HG03575 (cell line): ENCODE data around the gene RCOR1.
"Not testable (repeated sequence)": the region's sequence is repeated elsewhere in the genome, so short reads cannot be mapped to it uniquely, and the experiment has no call there.

ENCODE experiments used
- ATAC-seq: cut with Tn5 transposase; IDR thresholded peaks from one replicate; pipeline ENCODE4 v1.9.1; 2021; ENCODE audit not compliant: unreplicated experiment, insufficient number of reproducible peaks, low FRiP score; ENCODE audit errors: extremely low read depth

The RCOR1 gene

DNA sequence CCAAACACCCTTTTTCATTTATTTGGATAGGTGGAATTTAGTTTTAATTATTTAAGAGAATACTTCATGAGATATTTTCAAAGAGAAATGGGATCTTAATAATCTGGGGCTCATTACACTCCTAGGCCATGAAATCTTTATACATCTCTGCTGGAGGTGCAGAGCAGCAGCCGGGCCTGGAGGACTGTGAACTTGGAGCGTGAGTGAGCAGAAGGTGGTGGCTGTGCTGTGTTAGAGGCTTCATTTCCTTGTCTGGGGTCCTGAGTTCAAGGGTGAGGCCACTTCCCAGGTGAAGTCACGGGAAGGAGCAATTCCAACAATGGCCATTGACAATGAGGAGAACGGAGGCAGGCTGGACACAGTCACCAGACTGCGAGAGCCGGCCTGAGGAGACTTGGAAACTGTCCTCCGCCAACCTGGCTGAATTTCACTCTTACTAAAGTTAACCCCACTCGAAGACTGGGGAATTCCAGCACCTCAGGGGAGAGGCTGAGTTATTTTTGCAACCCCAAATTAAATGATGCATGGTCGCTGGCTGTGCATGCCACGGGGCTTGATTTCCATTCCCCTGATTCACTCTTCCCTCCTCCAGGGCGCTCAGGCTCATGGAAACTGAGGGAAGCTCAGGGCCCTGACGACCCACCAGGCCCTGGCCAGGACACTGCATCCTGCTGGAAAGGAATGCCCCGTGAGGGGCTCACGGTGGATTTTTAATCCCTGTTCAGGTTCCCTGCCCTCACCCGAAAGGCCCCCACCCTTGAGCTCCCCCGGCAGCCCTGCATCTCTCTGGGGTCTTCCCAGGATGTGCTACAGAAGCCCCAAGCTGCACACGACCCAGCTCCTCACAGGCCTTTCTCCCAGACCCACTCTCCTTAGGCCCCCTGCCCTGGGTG is 162.2 kb downstream of the RCOR1 start:
- ATAC-seq = no peak

DNA sequence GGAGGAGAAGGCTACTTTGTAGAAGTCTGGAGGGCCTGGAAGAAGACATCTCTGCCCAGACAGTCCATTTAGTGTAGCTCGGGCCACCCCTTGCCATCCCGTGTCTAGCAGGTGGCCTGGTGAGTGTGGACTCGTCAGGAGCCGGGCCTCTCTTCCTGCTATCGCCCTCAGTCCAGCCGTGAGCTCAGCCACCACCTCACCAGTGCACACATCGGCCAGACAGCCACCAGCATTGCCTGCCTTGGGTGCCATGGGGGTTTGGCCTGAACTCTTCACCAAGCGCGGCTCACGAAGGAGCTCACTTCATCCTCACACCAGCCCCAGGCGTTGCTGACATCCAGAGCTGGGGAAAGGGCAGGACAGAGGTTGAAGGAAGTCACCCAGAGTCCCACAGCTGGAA is 165.2 kb downstream of the RCOR1 start:
- no peak for ATAC-seq

DNA sequence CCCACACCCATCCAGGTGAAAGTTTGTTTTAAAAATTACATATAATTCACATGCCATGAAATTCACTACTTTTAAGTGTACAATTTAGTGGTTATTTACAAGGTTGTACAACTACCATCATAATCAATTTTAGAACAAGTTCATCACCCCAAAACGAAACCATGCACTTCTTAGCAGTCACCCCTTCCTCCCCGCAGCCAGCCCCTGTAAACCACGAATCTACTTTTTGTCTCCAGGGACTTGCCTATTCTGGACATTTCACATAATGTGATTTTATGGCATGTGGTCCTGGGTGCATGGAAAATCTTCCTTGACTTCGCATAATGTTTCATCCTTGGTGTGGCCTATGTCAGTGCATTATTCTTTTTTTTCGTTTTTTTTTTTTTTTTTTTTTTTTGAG is 165.6 kb downstream of the RCOR1 start:
- no peak for ATAC-seq

DNA sequence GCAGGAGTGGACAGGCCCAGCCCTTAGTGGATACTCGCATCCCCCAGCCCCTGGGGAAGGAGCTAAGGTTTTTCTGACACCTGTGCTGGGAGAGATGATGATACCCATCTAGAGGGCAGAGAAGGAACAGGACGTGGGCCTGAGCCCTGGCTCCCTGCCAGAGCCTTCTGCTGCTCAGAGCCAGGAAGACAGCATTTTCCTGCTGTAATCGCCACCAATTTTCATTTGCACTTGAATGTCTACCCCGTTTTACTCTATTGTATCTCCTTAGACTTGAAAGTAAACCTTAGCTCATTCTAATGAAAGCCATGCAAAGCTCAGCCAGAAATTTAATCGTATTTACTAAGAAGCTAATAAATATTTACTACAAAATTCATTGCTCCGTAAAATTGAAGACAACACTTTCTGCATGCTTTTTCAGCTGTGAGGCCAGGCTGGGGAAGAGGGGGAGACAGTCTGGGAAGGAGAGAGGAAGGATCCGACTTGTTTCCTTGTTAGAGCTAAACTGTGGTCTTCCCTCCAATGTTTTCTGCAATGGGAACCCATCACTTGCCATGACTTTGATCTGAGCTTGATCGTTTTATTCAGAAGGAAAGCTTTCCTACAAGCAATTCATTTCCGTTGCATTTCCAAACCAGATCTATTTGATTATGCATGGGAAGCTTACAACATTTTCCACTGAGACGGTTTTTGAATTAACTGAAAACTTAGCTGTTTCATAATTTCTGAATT is 167.2 kb downstream of the RCOR1 start:
- no peak for ATAC-seq

DNA sequence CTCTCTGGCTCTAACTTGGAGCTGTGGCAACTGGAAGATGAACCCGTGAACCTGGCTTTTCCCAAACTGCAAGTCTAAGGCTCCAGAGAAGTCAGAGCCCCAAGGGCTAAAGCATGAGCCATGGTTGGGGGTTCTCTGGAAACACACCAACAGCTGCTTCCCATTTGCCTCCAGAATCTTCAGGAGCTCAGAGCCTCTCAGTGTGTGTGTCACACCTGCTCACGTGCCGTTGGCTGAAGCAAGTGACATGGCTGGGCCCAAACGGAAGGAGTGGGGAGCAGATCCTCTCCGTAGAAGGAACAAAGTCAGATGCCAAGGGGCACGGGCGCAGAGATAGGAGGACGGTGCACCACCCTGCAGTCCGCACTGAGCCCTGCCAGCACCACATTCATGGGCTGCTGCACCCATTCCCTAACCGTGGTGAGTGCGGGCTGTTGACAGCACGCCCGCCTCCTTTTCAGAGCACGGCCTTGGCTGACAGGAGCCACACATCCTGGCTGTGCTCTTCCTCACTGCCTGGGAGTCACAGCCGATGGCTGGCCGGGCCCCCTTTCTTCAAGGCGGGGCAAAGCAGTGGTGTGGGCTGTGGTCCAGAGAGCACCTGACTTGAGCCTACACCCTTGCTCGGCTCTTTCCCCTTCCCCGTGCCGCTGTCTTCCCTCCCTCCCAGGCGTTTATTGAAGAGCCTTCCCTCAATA is 168.2 kb downstream of the RCOR1 start:
- no peak for ATAC-seq

DNA sequence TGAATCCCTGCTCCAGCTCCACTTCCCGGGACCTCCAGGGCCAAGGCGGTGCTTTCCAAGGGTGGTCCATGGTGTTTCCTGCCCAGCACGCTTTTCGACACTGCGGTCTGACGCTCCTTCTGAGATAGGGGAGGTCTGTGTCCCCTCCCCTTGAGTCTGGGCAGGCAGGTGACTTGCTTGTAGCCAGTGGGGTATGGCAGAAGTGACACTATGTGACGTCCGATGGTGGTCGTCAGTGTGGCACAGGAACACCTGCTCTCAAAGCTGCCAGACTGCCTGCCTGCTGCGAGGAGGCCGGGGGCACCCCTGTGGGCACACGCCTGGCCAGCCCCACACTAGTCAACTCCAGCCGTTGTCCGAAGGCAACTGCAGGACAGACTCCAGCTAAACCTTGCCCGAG is 168.8 kb downstream of the RCOR1 start:
- no peak for ATAC-seq

DNA sequence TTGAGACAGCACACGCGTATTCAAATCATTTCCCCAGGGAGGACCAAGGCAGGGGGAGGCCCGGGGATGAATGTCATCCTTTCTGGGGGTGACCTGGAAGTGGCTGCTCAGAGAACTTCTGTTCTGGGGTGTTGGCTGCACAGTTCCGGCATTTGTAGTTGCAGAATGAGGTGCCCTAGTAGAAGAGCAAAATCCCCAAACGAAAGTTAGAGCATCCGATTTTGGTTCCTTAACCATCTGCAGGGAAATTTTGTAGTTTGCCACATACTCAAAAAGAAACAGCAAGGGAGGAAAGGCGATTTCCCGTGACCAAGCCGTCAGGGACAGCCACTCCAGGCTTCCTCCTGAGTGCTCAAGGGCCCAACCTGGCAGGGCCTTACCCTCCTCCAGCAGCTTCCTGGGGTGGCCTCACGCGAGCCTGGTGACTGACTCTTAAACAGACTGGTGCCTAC is 171.8 kb downstream of the RCOR1 start:
- no peak for ATAC-seq

DNA sequence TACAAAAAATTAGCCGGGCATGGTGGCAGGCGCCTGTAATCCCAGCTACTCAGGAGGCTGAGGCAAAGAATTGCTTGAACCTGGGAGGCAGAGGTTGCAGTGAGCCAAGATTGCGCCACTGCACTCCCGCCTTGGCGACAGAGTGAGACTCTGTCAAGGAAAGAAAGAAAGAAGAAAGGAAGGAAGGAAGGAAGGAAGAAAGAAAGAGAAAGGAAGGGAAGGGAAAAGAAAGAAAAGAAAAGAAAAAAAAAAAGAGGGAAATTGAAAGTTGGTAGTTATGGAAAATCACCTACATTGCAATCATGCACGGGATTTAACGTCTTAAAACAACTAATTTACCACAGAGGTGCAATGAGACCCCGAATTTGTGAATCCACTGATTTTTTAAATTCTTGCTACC is 173.3 kb downstream of the RCOR1 start:
- not testable (repeated sequence) for ATAC-seq

DNA sequence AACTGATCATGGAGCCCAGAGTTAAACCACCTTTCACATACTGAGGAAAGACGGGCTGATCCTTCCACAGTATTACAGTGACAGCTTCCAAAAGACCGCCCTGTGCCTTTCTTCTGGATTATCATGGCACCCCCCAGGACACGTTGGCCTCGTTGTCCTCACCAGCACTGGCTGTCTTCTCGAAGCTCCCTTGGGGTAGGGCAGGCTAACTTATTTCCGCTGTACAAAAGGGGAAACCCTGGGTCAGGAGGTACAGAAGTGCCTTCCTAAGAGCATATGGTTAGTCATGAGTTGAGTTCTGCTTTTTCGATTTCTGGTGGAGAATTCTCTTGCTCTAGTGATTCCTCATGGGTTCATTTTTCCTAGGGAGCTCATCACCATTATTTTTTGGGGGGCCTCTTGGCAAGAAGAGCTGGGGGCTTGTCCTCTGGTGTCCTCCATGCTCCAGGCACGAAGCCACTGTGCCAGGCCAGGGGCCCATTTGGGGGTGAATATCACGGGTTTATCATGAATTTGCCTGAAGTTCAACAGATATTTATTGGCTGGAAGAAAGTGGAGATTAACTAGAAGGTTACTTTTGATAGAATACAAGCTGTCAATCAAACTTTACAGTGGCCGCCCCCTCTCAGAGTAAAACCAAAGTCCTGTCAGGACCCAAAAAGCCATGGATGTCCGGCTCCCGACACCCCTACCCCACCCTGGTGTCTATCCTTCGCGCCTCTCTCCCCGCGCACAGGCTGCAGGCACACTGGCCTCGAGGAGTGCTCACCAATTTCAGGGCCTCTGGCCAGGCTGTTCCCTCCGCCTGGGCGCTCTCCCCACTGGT is 176.0 kb downstream of the RCOR1 start:
- no peak for ATAC-seq

DNA sequence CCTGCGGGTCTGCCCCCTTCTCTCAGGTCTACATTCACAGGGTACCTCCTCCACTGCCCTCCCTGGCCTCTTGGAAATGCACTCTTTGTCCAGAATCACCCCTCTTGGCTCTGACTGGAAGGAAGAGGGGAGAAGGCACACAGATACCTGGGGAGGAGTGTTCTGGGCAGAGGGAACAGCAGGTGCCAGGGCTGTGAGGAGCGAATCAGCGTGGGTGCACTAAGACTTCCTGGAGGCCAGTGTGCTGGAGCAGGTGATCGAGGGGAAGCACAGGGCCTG is 176.5 kb downstream of the RCOR1 start:
- no peak for ATAC-seq

DNA sequence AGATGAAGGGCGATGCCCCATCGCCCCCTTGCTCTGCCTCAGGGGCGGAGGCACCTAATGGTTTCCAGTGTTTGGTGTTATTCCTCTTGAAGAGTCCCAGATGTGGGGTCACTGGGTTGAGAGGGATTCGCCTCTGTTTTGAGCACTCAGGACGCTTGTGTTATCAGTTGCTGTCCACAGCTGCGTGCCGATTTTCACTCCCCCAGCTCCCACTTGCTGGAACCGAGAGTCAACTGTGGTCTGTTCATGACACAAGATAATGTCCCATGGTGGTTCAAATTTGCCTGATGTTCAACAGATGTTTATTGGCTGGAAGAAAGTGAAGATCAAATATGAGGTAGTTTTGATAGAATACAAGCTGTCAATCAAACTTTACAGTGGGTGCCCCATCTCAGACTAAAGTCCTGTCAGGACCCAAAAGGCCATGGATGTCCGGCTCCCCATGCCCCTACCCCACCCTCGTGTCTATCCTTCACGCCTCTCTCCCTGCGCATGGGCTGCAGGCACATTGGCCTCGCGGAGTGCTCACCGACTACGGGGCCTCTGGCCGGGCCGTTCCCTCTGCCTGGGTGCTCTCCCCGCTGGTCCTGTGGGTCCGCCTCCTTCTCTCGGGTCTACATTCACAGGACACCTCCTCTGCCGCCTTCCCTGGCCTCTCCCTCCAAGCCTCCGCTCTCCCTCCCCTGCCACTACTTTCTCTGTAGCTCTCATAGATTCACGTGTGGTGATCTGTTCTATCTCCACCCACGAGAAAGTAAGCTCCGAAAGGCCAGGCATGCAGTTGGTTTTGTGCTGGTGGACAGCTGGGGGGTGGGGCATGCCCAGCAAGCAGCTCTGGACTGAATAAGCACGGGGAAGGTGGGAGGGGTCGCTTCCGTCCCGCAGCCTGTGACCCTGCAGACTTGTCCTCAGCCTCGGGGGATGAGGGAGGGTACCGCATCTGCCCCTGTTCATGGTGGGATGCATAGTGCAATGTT is 178.0 kb downstream of the RCOR1 start:
- ATAC-seq = no peak

DNA sequence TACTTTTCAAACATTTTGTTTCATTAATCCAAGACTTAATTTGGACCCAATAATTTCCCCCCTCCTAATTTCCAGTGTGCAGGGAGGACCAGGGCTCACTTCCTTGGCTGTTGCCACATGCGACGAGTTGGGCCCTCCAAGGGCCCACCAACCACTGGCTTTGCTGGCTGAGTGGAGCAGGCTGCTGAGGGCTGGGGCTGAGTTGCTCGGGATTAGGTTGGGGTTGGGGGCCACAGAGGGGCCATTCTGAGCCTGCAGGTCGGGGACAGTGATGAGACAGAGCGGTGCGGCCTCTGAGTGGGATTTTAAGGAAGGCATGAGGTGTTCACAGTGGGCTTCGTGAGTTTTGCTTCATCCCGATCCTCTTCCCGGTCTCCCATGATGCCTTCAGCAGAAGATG is 178.7 kb downstream of the RCOR1 start:
- no peak for ATAC-seq

DNA sequence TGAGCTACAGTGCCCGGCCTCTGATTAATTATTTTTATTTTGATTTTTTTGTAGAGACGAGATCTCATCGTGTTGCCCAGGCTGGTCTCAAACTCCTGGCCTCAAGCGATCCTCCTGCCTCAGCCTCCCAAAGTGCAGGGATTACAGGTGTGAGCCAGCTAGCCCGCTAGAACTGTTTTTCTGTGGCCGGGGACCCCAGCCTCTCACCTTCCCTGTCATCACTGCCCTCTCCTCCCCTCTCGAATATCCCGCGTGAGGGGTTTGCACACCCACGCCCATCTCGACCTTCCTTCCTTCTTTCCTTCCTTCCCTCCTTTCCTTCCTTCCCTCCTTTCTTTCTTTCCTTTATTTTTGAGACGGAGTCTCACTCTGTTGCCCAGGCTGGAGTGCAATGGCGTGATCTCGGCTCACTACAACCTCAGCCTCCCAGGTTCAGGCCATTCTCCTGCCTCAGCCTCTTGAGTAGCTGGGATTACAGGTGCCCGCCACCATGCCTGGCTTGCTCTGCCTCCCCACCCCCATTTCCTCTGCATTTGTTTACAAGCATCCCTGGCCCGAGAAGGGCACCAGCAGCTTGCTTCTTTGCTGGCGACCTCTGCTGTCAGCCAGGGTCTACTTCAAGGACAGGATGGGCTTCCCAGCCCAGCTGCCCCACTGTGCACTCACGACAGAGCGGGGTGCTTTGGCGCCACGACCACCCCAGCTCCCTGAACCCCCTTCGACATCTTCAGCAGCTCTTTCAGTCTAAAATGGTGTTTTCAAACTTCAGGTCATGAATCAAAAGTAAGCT is 180.5 kb downstream of the RCOR1 start:
- ATAC-seq = no peak

DNA sequence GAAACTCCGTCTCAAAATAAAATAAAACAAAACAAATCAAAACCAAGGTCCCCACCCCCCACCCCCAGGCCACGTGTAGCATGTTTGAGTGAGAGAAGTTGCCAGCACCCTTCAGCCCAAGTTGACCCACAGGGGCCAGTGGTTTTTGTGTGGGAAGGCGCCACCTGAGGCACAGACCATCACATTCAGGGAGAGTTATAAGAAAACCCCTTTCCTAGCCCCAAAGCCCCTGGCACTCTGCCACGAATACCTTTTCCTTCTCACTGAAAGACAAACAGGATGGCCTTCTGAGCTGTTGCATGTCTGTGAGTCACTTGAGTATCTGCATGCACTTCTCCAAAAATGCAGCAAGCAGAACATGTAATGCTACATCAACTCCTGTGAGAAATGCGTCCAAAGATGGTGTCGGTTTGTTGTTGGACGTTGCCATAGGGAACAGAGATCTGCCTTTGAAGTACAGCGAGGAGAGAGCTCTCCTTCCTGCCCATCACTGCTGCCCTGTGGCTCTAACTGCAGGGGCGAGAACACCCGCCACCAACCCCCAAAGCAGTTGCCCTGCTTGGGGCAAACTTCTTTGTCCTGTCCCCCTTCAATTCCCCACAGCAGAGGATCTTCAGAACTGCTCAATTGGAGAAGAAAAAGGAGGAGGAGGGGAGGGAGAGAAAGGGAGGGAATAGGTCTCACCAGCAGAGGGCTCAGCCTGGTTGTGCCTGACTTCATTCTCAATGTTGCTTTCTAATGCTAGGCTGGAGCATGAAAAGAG is 182.1 kb downstream of the RCOR1 start:
- ATAC-seq = peak; percentile 27

DNA sequence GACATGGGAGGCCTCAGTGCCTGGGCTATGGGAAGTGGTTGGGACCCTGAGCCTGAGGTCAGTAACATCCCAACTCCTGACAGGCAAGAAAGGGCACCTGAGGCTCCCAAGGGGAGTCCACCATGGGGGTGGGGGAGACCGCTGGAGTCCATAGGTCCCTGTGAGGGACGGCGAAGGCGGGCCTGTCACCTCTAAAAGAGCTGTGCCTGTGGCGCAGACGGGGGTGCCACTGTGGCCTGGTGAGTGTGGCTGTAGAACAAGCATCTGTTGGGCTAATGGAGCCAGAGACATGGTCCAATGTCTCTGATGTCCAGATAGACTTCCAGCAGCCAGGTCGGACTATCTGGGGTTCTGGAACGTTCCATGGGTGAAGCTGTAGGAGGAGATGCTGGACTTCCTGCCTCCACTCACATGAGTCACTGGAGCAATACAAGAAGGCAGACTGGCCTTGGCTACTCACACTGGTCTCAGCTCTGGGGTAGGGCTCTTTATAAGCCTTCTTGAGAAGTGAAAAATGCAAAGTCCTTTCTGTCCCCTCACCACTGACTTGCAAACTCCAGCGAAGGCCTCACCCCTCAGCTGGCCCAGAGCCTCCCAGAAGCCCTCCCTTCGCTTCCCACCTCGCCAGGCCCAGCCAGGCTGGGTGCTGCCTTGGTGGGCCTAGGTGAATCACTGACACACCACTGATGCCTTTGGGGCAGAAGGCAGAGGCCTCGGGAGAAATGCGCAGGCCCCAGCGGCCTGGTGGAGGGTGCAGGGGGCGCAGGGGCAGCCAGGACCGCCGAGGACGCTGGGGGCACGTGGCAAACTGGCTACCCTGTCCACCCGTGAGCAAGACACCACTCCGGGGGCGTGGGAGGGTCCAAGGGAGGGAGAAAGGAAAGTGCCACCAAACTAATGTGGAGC is 183.7 kb downstream of the RCOR1 start:
- ATAC-seq = no peak
